ENCODE results near the gene PXK.

PXK gene

GRCh38 chr3:58452176-58452575 lies 119.5 kb downstream of the PXK start:
- TF ChIP-seq TEAD4 (IDR thresholded peaks at IDR 0.05) (no peak), EP300 (IDR thresholded peaks at IDR 0.05; ENCODE audit: borderline replicate concordance) (no peak), TAF1 (IDR thresholded peaks at IDR 0.05; ENCODE audit: low read depth) (no peak), RAD21 (IDR thresholded peaks at IDR 0.05; ENCODE audit: low read depth) (no peak), YY1 (IDR thresholded peaks at IDR 0.05; ENCODE audit: low read depth) (no peak), MAX (IDR thresholded peaks at IDR 0.05) (no peak), CEBPB (IDR thresholded peaks at IDR 0.05) (no peak)

GRCh38 chr3:58459160-58459559 lies 126.5 kb downstream of the PXK start:
- TF ChIP-seq REST (IDR thresholded peaks at IDR 0.05; ENCODE audit: low read depth) = no peak
- no peak for TF ChIP-seq TEAD4 (IDR thresholded peaks at IDR 0.05)

GRCh38 chr3:58462829-58463180 lies 130.1 kb downstream of the PXK start:
- TF ChIP-seq YY1 (IDR thresholded peaks at IDR 0.05; ENCODE audit: low read depth) = peak; percentile 79
- TF ChIP-seq TCF12 (IDR thresholded peaks at IDR 0.05; ENCODE audit: low read depth) = no peak

GRCh38 chr3:58463181-58463941 lies 130.7 kb downstream of the PXK start:
- TF ChIP-seq RAD21 (IDR thresholded peaks at IDR 0.05; ENCODE audit: low read depth) = peak; percentile 85
- peak; percentile 82 for TF ChIP-seq USF1 (IDR thresholded peaks at IDR 0.05)
- TF ChIP-seq NFIC (IDR thresholded peaks at IDR 0.05) = peak; percentile 86
- 0 out of 2 replicates have a peak, but pooled peaks have one; percentile 28 for TF ChIP-seq TEAD4 (IDR thresholded peaks at IDR 0.05)
- TF ChIP-seq MAX (IDR thresholded peaks at IDR 0.05) = peak; percentile 74
- no peak for TF ChIP-seq FOXM1 (IDR thresholded peaks at IDR 0.05; ENCODE audit: borderline replicate concordance, low read depth)
- no peak for TF ChIP-seq TCF12 (IDR thresholded peaks at IDR 0.05; ENCODE audit: low read depth)
- TF ChIP-seq CEBPB (IDR thresholded peaks at IDR 0.05) = peak; percentile 92
- TF ChIP-seq REST (IDR thresholded peaks at IDR 0.05; ENCODE audit: low read depth) = no peak
- TF ChIP-seq ZBTB7A (IDR thresholded peaks at IDR 0.05; ENCODE audit: low read depth) = no peak

- TF ChIP-seq REST (IDR thresholded peaks at IDR 0.05; ENCODE audit: low read depth) (no peak), CREB1 (IDR thresholded peaks at IDR 0.05; ENCODE audit: low read depth) (no peak), MAX (IDR thresholded peaks at IDR 0.05) (no peak), USF1 (IDR thresholded peaks at IDR 0.05) (no peak), FOXM1 (IDR thresholded peaks at IDR 0.05; ENCODE audit: borderline replicate concordance, low read depth) (no peak), CEBPB (IDR thresholded peaks at IDR 0.05) (no peak), EP300 (IDR thresholded peaks at IDR 0.05; ENCODE audit: borderline replicate concordance) (no peak), RAD21 (IDR thresholded peaks at IDR 0.05; ENCODE audit: low read depth) (no peak), TEAD4 (IDR thresholded peaks at IDR 0.05) (no peak), TCF12 (IDR thresholded peaks at IDR 0.05; ENCODE audit: low read depth) (no peak), ZBTB7A (IDR thresholded peaks at IDR 0.05; ENCODE audit: low read depth) (no peak), YY1 (IDR thresholded peaks at IDR 0.05; ENCODE audit: low read depth) (no peak), NFIC (IDR thresholded peaks at IDR 0.05) (no peak), EGR1 (IDR thresholded peaks at IDR 0.05) (no peak)
These were observed 131.2 kb downstream of the PXK start for GRCh38 chr3:58463942-58464271.

Measured in Ishikawa (cell line).